Breast epithelium (tissue), 4 donors: ENCODE data around the gene NT5DC1. TPM values are rescaled to one million over a fixed set of nuclear protein-coding genes. Genes with fewer than 3 reads are reported as not detected.

Experiments
- DNase-seq, 2 donors: peaks; one replicate each; pipeline ENCODE4 v3.0.0-alpha.2; 2019; ENCODE audit warnings: low spot score in 2 of 2
- H3K27ac ChIP-seq, 2 donors: fragments of 200-600 bp; sonication (generic) in 1 of 2; one replicate each; pipeline ENCODE4 v1.5.1; 2016 to 2019; ENCODE audit warnings: mild to moderate bottlenecking in 1 of 2
- H3K27me3 ChIP-seq, 2 donors: fragments of 200-600 bp; sonication (generic) in 1 of 2; one replicate each; pipeline versions ENCODE4 v1.5.1 to v1.6.0; 2017 to 2019; ENCODE audit warnings: control low read depth in 1 of 2, mild to moderate bottlenecking in 1 of 2
- H3K36me3 ChIP-seq: fragments of 200-600 bp; one replicate; pipeline ENCODE4 v1.5.1; 2019
- H3K4me1 ChIP-seq, 2 donors: fragments of 200-600 bp; sonication (generic); one replicate each; pipeline ENCODE4 v1.5.1; 2016 to 2019; ENCODE audit warnings: control low read depth in 1 of 2
- H3K4me3 ChIP-seq, 3 donors: fragments of 200-600 bp; sonication (generic); 1 replicate in 2 of 3; 2 replicates in 1 of 3; pipeline ENCODE4 v1.5.1; 2016 to 2019; ENCODE audit warnings: mild to moderate bottlenecking in 3 of 3, moderate library complexity in 2 of 3
- H3K9me3 ChIP-seq, 2 donors: fragments of 200-600 bp; sonication (generic) in 1 of 2; one replicate each; pipeline ENCODE4 v1.5.1; 2016 to 2019; ENCODE audit warnings: control low read depth in 1 of 2
- CTCF ChIP-seq, 3 donors: fragments of 450-650 bp; IDR thresholded peaks; one replicate each; pipeline ENCODE4 v1.5.1; 2016 to 2017; ENCODE audit warnings: antibody characterized with exemption in 3 of 3, mild to moderate bottlenecking in 3 of 3, moderate library complexity in 3 of 3
- POLR2A ChIP-seq: fragments of 450-650 bp; IDR thresholded peaks from one replicate; pipeline ENCODE4 v1.6.1; 2016; ENCODE audit warnings: antibody characterized with exemption, mild to moderate bottlenecking, moderate library complexity
- POLR2AphosphoS5 ChIP-seq, 3 donors: sonication (generic); formaldehyde crosslinking; IDR thresholded peaks; one replicate each; pipeline ENCODE4 v1.6.1; 2017; ENCODE audit warnings: antibody characterized with exemption in 3 of 3
- intact Hi-C: fragments of 100-400 bp; cut with DNase I; formaldehyde crosslinking; loops from one replicate; pipeline ENCODE4 v1.15.1; 2023; ENCODE audit warnings: low total_unique reads
- total RNA-seq, 3 donors: library from RNA; depleted of rRNA; stranded (reverse); fragments of >200 nt; gene quantifications; one replicate each; pipeline ENCODE4 v1.1.0, GENCODE V29; 2016

Gene NT5DC1
- total RNA-seq, 3 donors from 2014 or later: 11.2 to 13.3 (median 11.8) TPM

GRCh38 chr6:116292553-116292952 lies 191.9 kb downstream of the NT5DC1 start:
- H3K36me3 ChIP-seq: no peaks in the 10 kb centered on the region
- TF ChIP-seq CTCF (IDR thresholded peaks at IDR 0.05) (no peak), POLR2AphosphoS5 (IDR thresholded peaks at IDR 0.05) (no peak), POLR2A (no peak)
- no peak overlapping the region for H3K27ac ChIP-seq
- intact Hi-C loops: no loop called here
- no peaks in the 10 kb centered on the region for H3K4me1 ChIP-seq
- H3K9me3 ChIP-seq: no peaks in the 10 kb centered on the region
- no peaks in the 10 kb centered on the region for H3K27me3 ChIP-seq
- H3K4me3 ChIP-seq: no peak overlapping the region
- no peak for DNase-seq

GRCh38 chr6:116298273-116298672 lies 197.6 kb downstream of the NT5DC1 start:
- no peaks in the 10 kb centered on the region for H3K36me3 ChIP-seq
- intact Hi-C loops: no loop called here
- TF ChIP-seq POLR2A (no peak), CTCF (IDR thresholded peaks at IDR 0.05) (no peak), POLR2AphosphoS5 (IDR thresholded peaks at IDR 0.05) (no peak)
- H3K4me3 ChIP-seq: no peak overlapping the region
- H3K27ac ChIP-seq: no peak overlapping the region
- H3K27me3 ChIP-seq: no peaks in the 10 kb centered on the region
- peaks cover 4% of the 10 kb centered on the region in 2 donors for H3K9me3 ChIP-seq
- no peak for DNase-seq
- no peaks in the 10 kb centered on the region for H3K4me1 ChIP-seq

GRCh38 chr6:116298973-116299372 lies 198.3 kb downstream of the NT5DC1 start:
- no peak for DNase-seq
- Histone ChIP-seq H3K9me3 (peaks cover 4% of the 10 kb centered on the region in 2 donors), H3K36me3 (no peaks in the 10 kb centered on the region), H3K4me3 (no peak overlapping the region), H3K27me3 (no peaks in the 10 kb centered on the region), H3K27ac (no peak overlapping the region), H3K4me1 (no peaks in the 10 kb centered on the region)
- intact Hi-C loops: no loop called here
- no peak for TF ChIP-seq POLR2A
- TF ChIP-seq POLR2AphosphoS5 (IDR thresholded peaks at IDR 0.05): no peak
- no peak for TF ChIP-seq CTCF (IDR thresholded peaks at IDR 0.05)

Other genes starting within 250 kb of the NT5DC1 start
- gene FRK, start 40.0 kb upstream of the NT5DC1 start, total RNA-seq: 10 to 100 TPM in 1 of 3 donors, 1 to 10 TPM in 1, under 1 TPM in 1; 0.64 to 10.5 (median 5.9) TPM
- under 1 TPM in 1 of 3 donors, not detected in 2; 0.29 TPM for gene COL10A1, start 25.3 kb downstream of the NT5DC1 start, total RNA-seq
- gene TSPYL4, start 153.2 kb downstream of the NT5DC1 start, total RNA-seq: 10 to 100 TPM; 15.2 to 22.2 (median 19.0) TPM
- 10 to 100 TPM; 55.4 to 81.8 (median 63.8) TPM for gene TSPYL1, start 179.1 kb downstream of the NT5DC1 start, total RNA-seq